SU-DHL-6 (cell line): ENCODE measurements around the gene ABHD16A.

Experiments
- EZH2phosphoT487 ChIP-seq: fragments of 200-600 bp; sonication (generic), shearing (Covaris generic); conservative IDR thresholded peaks from 2 replicates; pipeline ENCODE4 v1.6.1; 2018; ENCODE audit warnings: mild to moderate bottlenecking, antibody characterized with exemption, low read length, moderate library complexity, mixed read lengths
- TF ChIP-seq, protein P1 (sequence below): fragments of 200-600 bp; sonication (generic); IDR thresholded peaks from one replicate; pipeline ENCODE4 v1.5.1; 2017; ENCODE audit warnings: antibody characterized with exemption, mild to moderate bottlenecking, low read length, moderate library complexity; ENCODE audit not compliant: insufficient read depth, poor library complexity, severe bottlenecking

DNA sequence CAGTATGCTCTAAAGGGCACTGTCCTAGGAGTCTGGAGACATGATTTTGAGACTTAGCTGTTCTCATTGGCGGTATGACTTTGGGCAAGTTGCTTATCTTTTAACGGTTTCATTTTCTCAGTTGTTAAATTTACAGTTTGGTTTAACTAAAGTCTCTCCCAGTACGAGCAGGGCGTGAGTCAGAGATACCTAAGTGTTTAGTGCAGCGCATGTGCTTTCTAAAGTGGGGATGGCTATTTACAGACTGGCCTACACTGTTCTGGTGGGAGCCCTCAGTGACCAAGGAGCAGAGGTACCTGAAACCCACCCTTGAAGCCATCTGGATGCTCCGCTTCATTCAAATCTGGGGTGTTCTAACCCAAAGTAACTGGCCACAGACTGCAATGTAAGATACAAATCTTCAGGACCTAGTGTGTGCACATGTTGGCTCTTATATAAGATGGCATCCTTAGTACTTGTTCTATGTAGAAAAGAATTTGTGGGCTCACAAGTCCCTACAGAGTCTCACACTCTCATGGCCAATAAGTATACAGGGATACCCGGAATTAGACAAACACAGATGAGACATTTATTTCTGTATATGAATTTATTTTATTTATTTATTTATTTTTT is 47.4 kb upstream of the ABHD16A start:
- TF ChIP-seq, protein P1, sequence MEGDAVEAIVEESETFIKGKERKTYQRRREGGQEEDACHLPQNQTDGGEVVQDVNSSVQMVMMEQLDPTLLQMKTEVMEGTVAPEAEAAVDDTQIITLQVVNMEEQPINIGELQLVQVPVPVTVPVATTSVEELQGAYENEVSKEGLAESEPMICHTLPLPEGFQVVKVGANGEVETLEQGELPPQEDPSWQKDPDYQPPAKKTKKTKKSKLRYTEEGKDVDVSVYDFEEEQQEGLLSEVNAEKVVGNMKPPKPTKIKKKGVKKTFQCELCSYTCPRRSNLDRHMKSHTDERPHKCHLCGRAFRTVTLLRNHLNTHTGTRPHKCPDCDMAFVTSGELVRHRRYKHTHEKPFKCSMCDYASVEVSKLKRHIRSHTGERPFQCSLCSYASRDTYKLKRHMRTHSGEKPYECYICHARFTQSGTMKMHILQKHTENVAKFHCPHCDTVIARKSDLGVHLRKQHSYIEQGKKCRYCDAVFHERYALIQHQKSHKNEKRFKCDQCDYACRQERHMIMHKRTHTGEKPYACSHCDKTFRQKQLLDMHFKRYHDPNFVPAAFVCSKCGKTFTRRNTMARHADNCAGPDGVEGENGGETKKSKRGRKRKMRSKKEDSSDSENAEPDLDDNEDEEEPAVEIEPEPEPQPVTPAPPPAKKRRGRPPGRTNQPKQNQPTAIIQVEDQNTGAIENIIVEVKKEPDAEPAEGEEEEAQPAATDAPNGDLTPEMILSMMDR: no peak
- no peak for TF ChIP-seq EZH2phosphoT487
